Measurements from ENCODE around the gene UBA3. TPM values are rescaled to one million over a fixed set of nuclear protein-coding genes. Genes with fewer than 3 reads are reported as not detected.
A peak's percentile ranks its signal among the peaks of the same experiment; 100 is the strongest.

The UBA3 gene
- total and polyA plus RNA-seq, 2 of the 13 experiments (the other 11 are each of a cell fraction or from before 2014, with no cell fraction given): 40.7 to 49.0 TPM

- no peak for TF ChIP-seq SRSF4 (IDR thresholded peaks at IDR 0.05; ENCODE audit: low read depth, low read length, poor library complexity, severe bottlenecking)
- TF ChIP-seq RARA (CRISPR knock-in tag; IDR thresholded peaks at IDR 0.05): no peak
- no peak for TF ChIP-seq ZNF207 (IDR thresholded peaks at IDR 0.05; ENCODE audit: borderline replicate concordance)
- no peak for TF ChIP-seq ZNF720 (CRISPR knock-in tag; IDR thresholded peaks at IDR 0.05)
- TF ChIP-seq ZMYM3 (CRISPR knock-in tag; IDR thresholded peaks at IDR 0.05): no peak
- peak; percentile 27; the same call in 1 of the 2 replicates for TF ChIP-seq ARID4A (CRISPR knock-in tag; IDR thresholded peaks at IDR 0.05; ENCODE audit: borderline replicate concordance)
- no peak for TF ChIP-seq RBAK (CRISPR knock-in tag; IDR thresholded peaks at IDR 0.05)
- TF ChIP-seq FLYWCH1 (CRISPR knock-in tag; IDR thresholded peaks at IDR 0.05): 0 out of 2 replicates have a peak, but pooled peaks have one; percentile 10
- TF ChIP-seq HOXA5 (CRISPR knock-in tag; IDR thresholded peaks at IDR 0.05): no peak
- TF ChIP-seq BRF2 (CRISPR knock-in tag; IDR thresholded peaks at IDR 0.05): no peak
- no peak for TF ChIP-seq CENPT (CRISPR knock-in tag; IDR thresholded peaks at IDR 0.05; ENCODE audit: low read depth)
- TF ChIP-seq ZFY (CRISPR knock-in tag; IDR thresholded peaks at IDR 0.05): peak; percentile 42; the same call in 1 of the 2 replicates
- 0 out of 2 replicates have a peak, but pooled peaks have one; percentile 42 for TF ChIP-seq ZNF572 (CRISPR knock-in tag; IDR thresholded peaks at IDR 0.05)
- 0 out of 2 replicates have a peak, but pooled peaks have one; percentile 44 for TF ChIP-seq PHF21A (CRISPR knock-in tag; IDR thresholded peaks at IDR 0.05)
- no peak for TF ChIP-seq ZNF550 (CRISPR knock-in tag; IDR thresholded peaks at IDR 0.05; ENCODE audit: borderline replicate concordance)
- TF ChIP-seq ZNF597 (CRISPR knock-in tag; IDR thresholded peaks at IDR 0.05): no peak
- TF ChIP-seq ZBTB44 (CRISPR knock-in tag; IDR thresholded peaks at IDR 0.05): no peak
- TF ChIP-seq ZNF143 (CRISPR knock-in tag; IDR thresholded peaks at IDR 0.05): no peak
- no peak for TF ChIP-seq TOE1 (CRISPR knock-in tag; IDR thresholded peaks at IDR 0.05)
- TF ChIP-seq ZNF792 (CRISPR knock-in tag; IDR thresholded peaks at IDR 0.05): no peak
- TF ChIP-seq ATF7-NPFF (CRISPR knock-in tag; IDR thresholded peaks at IDR 0.05; ENCODE audit: low read depth): no peak
- TF ChIP-seq HOXA3 (CRISPR knock-in tag; IDR thresholded peaks at IDR 0.05): 0 out of 2 replicates have a peak, but pooled peaks have one; percentile 4
Measured at GRCh38 chr3:69085168-69085832, 5.1 kb upstream of the UBA3 start (continued).
